HG03095 (cell line): ENCODE measurements around the gene PKD1L1.
"Not testable (repeated sequence)": the region's sequence is repeated elsewhere in the genome, so short reads cannot be mapped to it uniquely, and the experiment has no call there.

Source experiments
- ATAC-seq: cut with Tn5 transposase; IDR thresholded peaks from one replicate; pipeline ENCODE4 v1.9.1; 2021; ENCODE audit warnings: moderate library complexity; ENCODE audit not compliant: unreplicated experiment

Gene PKD1L1

GRCh38 chr7:47775238-47775637 is 173.0 kb downstream of the PKD1L1 start:
- ATAC-seq: no peak

- ATAC-seq: no peak
Measured at GRCh38 chr7:47772492-47772891, 175.8 kb downstream of the PKD1L1 start.

- ATAC-seq: no peak
Measured at GRCh38 chr7:47771990-47772360, 176.3 kb downstream of the PKD1L1 start.

GRCh38 chr7:47771336-47771989 is 176.8 kb downstream of the PKD1L1 start:
- no peak for ATAC-seq

- no peak for ATAC-seq
Measured at GRCh38 chr7:47766126-47766525, 182.1 kb downstream of the PKD1L1 start.

- no peak for ATAC-seq
Measured at GRCh38 chr7:47765373-47765979, 182.8 kb downstream of the PKD1L1 start.

GRCh38 chr7:47764746-47765145 is 183.5 kb downstream of the PKD1L1 start:
- no peak for ATAC-seq

- no peak for ATAC-seq
Measured at GRCh38 chr7:47763063-47763974, 184.9 kb downstream of the PKD1L1 start.

GRCh38 chr7:47762746-47763062 is 185.6 kb downstream of the PKD1L1 start:
- ATAC-seq: no peak

GRCh38 chr7:47762207-47762606 is 186.1 kb downstream of the PKD1L1 start:
- no peak for ATAC-seq

GRCh38 chr7:47759056-47759706 is 189.1 kb downstream of the PKD1L1 start:
- ATAC-seq: no peak

GRCh38 chr7:47758546-47758945 is 189.7 kb downstream of the PKD1L1 start:
- no peak for ATAC-seq

- no peak for ATAC-seq
Measured at GRCh38 chr7:47757921-47758411, 190.3 kb downstream of the PKD1L1 start.

GRCh38 chr7:47756636-47757035 is 191.6 kb downstream of the PKD1L1 start:
- ATAC-seq: no peak

- ATAC-seq: no peak
Measured at GRCh38 chr7:47755248-47755647, 193.0 kb downstream of the PKD1L1 start.

- not testable (repeated sequence) for ATAC-seq
Measured at GRCh38 chr7:47751724-47752123, 196.5 kb downstream of the PKD1L1 start.

GRCh38 chr7:47751043-47751442 is 197.2 kb downstream of the PKD1L1 start:
- ATAC-seq: no peak

GRCh38 chr7:47748041-47748440 is 200.2 kb downstream of the PKD1L1 start:
- no peak for ATAC-seq

GRCh38 chr7:47747160-47747559 is 201.1 kb downstream of the PKD1L1 start:
- ATAC-seq: no peak

- no peak for ATAC-seq
Measured at GRCh38 chr7:47746468-47746867, 201.8 kb downstream of the PKD1L1 start.

GRCh38 chr7:47744883-47745282 is 203.4 kb downstream of the PKD1L1 start:
- no peak for ATAC-seq
